Ramos (cell line): ENCODE data around the gene PDX1.

Experiments used
- in situ Hi-C: fragments of 300-500 bp; cut with MboI; formaldehyde crosslinking; loops from one replicate; pipeline ENCODE4 v1.14.3; 2022; ENCODE audit warnings: low sequenced_read_pairs; ENCODE audit not compliant: unreplicated experiment

Gene PDX1

DNA sequence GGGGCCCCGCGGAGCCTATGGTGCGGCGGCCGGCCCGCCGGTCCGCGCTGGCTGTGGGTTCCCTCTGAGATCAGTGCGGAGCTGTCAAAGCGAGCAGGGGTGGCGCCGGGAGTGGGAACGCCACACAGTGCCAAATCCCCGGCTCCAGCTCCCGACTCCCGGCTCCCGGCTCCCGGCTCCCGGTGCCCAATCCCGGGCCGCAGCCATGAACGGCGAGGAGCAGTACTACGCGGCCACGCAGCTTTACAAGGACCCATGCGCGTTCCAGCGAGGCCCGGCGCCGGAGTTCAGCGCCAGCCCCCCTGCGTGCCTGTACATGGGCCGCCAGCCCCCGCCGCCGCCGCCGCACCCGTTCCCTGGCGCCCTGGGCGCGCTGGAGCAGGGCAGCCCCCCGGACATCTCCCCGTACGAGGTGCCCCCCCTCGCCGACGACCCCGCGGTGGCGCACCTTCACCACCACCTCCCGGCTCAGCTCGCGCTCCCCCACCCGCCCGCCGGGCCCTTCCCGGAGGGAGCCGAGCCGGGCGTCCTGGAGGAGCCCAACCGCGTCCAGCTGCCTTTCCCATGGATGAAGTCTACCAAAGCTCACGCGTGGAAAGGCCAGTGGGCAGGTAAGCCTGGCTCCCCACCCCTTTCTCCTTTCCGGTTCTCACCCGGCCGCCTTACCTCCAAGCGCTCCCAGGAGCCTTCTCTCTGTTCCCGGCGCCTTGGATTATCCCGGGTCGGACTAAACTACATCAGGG, at the start of gene PDX1:
Gene PDX1, plus strand, starts transcription at position 67 of the 743 bp plus-strand sequence. Its CDS starts 139 bp downstream, at position 206.
- in situ Hi-C loops: no loop called here

DNA sequence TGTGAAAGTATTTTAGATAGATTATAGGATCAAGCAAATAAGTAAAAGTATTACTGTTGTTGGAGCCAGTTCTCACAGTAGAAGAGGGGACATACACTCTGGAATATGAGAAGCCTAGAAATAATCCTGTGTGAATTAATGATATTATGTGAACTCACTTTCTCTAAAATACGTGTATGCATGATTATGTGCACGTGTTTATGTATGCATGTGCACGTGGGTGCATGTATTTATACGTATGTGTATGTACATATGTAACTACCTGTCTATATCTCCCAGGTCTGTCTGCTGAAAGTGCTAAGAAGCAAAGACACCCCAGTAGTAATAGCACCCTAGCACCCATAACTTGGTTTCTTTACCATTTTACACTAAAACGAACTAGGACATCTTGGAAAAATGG, 41.5 kb upstream of the PDX1 start:
- in situ Hi-C loops: no loop called here

DNA sequence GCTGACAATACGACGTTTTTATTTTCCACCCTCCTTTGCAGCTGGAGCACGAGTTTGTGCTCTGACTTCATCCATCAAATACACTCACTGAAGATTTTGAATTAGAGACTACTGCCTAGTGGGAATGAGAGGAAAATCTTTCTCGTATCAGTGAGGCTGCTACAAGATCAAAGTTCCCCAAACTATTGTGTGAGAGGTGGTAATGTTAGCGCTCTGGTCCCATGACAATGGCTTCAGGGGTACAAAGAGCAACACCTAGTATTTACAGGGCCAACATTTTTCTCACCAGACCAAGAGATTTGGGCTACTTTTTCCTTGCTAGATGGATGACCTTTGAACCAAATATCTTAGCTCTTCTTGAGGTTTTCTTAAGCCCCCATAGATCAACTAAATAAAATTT, 30.3 kb upstream of the PDX1 start:
- in situ Hi-C loops: no loop called here

DNA sequence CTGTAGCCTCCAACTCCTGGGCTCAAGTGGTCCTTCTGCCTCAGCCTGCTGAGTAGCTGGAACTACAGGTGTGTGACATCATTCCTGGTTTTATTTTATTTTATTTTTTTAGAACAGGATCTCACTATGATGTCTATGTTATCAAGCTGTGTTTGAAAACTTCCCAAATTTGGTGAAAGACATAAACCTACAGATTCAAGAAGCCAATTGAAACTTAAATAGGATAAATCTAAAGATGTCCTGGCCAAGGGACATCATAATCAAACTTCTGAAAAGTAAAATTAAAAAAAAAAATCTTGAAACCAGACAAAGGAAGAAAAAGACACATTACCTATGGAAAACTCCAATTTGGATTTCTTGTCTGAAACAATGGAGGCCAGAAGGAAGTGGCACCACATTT, 23.1 kb upstream of the PDX1 start:
- in situ Hi-C loops: no loop called here

DNA sequence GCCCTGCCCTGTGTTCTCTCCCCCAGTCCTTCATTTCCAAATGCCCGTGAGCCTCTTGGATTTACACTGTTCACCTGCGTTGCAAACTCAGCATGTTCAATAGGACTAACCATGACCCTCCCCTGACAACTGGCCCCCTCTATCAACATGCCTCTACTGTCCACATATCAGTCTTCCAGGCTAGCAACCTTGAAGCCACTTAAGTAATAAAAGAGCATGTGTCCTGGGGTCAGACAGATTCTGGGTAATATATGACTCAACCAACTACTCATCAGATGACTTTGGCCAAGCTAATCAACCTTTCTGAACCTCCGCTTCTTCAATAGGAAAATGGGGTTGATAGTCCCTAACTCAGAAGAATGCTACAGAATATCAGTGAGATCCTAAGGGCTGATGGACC, 15.1 kb upstream of the PDX1 start:
- in situ Hi-C loops: no loop called here

DNA sequence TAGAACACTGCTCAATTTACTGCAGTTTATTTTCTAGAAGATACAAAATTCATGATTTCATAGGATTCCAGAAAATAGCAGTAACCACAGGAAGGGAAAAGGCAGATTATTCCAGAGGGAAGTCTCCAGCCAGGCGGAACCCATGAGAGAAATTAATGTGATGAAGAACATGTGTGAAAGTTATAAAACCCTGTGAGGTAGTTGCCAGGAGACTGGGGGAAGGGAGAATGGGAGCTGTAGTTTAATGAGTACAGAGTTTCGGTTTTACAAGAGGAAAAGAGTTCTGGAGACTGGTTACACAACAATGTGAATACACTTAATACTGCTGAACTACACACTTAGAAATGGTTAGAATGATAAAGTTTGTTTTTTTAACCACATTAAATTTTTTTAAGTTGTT, 14.2 kb upstream of the PDX1 start:
- in situ Hi-C loops: no loop called here

DNA sequence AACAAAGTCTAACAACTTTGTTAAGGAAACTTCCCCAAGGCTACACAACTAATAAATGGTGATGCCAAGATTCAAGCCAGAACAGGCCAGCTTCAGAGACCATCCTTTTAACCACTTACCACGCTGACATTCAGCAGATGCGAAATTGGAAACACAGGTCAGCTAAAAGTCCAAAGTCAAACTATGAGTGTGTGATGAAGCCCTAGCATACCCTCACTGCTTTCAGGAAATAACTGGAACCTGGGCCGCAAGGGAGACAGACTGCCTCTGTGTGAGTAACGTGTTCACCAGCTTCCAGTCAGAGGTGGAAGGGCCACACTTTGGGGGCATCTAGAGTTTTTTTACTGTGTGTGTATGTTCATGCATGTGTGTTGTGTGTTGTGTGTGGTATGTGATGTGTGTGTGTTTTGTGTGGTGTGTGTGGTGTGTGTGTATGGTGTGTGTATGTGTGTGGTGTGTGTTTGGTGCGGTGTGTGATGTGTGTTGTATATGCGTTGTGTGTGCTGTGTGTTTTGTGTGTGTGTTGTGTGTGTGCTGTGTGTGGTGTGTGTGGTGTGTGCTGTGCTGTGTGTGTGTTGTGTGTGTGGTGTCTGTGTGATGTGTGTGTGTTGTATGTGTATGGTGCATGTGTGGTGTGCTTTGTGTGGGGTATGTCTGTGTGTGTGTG, 12.5 kb upstream of the PDX1 start:
- in situ Hi-C loops: no loop called here

DNA sequence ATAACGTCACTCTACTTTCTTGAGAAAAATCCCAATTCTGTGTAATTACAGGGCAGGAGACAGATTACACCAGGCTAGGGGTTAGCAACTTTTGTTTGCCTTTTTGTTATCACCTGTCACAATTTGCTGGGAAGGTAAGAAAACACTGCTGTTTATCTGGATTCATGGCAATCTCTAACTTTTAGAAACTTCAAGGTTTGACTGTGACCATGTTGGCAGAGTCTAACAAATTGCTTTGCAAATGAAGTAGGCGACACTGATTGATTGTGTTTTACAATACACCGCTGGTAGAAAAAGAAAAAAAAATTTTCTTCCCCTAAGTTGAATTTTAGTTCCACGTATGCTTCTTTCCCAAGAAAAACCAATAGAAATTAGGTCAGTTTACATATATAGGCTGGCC, 10.4 kb upstream of the PDX1 start:
- in situ Hi-C loops: no loop called here

DNA sequence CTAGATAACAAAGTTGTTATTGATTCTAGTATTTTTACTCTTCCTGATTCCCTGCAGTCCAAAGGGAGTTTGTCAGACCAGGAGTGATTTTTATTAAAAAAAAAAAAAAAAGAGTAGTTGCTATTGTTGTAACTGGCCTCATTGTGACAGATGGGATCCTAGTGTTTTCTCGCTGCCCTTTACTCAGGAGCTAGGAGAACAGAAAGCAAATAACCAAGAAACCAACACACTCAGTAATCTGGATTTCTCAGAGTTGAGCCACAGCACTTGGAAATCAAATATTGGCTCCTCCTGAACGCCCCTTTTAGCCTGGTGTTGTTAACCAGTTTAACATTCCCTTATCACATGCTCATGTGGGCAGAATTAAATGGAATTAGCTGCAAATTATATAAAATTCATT, 8.3 kb upstream of the PDX1 start:
- in situ Hi-C loops: no loop called here

DNA sequence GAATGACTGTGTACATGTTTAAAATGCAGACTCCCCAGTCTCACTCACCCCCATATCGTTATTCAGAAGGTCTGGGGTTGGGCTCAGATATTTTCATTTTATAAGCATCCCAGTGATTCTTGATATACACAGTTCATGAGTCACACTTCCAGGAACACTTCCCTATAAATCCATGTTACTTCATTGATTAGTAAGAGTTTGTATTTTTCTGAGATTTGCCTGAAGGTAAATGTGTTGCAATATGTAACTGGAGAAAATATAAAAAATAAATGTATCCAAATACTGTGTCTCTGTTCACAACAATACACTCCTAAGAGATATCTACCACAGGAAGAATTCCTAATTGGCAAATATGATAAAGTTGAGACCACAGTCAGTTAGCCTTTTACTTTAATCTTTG, 6.6 kb upstream of the PDX1 start:
- in situ Hi-C loops: no loop called here

DNA sequence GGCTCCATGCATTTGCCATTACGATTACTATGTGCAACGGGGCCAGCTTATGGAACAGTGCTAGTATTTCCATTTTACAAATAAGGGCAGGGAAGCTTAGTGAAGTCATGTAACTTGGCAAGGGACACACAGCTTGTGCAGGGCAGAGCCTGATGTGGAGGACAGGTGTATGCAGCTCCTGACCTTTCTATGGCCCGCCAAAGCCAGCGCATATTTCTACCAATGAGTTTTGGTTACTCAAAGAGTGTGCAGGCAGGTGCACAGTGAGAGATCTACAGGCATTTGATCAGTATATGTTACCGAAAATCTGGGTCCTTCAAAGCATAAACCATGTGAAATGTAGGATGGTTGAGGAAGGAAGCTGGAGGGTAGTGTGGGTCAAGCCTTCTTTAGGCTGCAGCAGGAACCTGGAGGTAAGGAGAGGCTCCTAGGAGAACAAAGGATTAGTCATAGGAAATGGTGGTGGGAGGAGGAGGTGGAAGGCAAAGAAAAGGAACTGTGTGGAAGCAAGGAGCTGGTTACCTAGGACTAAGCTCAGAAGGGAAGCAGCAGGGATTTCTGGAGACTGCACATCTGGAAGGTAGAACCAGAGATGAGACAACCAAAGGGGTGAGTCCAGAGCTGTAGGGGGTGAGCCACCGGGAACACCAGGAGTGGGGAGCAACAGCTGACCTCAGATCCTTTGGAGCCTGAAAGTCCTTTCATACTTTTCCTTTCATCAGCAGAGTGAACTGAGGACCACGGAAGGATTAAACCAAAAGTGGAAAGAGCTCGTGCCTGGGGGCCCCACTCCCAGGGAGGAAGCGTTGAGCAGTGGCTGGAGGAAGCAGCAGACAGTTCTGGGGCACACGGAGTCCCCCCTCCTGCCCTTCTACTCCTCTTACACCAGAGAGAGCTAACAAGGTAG, 4.2 kb upstream of the PDX1 start:
- in situ Hi-C loops: no loop called here

DNA sequence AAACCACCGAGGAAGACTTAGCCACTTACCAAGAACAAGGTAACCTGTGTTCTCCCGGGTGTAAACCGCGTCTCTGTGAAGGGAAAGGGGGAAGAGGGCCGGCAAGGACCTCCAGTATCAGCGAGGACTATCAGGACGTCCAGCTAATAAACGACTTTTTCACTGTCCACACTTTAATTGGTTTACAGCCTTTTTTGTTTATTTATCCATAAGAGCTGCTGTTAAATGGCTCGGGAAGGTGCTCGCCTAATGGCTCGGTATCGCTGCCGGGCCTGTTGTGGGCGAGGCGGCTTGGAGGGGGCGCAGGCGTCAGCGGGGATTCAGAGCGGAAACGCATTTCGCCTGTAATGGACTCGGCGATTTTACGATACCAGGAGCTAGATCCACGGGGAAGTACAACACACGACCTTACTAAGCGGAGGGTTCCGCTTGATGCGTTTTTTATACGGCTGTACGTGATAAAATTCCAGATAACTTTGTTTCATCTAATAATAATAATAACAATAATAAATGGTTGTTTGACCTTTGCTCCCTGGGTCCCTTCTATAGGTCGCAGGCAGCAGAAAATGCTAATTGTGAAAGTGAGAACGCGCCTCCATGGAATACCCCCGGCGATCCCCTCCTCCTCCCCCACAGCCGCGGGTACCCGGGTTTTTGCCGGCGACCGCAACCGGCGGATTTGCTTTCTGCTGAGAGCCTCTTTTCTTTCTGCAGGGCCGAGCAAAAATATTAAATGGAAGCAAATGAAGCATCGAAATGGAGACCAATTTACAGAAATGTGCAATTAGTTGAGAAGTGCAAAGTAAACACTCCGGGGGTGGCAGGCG, 2.5 kb upstream of the PDX1 start:
- in situ Hi-C loops: no loop called here

DNA sequence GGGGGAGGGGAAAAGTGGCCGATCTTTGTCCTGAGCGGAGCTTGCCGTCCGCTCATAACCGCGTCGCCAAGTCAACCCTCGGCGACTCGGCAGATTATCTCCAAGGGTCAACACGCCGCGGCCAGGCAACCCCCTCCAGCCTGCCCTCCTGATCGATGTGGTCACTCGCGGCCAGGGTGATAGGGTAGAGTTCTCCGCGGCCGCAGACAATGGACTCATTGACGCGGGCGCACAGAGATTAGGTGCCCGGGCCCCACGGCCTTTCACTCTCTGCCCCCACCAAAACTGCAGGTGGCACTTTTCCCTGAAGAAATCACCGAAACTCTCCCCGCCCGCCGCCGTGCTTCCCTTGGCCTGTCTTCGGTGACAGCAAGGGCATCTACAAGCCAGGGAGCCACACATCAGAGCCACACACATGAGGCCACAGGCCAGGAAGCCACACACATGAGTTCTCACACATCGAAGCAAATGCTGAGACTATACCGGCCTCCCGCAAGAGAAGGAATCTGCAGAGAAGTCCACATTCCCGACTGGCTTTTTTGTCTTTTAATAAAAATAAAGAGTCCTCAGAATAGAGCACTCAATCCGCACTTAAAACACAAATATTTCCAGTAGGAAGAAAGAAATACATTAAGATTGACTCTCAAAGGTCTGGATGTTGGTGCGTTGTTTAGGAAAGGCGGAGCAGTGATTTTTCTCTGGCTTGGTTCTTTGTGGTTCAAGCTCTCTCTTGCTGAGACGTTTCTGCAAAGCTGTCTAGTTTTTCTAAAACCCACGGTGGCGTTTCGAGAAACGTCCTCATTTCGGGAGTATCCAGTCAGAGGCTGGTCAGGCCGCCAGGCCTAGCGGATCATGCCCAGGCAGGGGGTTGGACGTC, 1.5 kb upstream of the PDX1 start:
- in situ Hi-C loops: no loop called here

DNA sequence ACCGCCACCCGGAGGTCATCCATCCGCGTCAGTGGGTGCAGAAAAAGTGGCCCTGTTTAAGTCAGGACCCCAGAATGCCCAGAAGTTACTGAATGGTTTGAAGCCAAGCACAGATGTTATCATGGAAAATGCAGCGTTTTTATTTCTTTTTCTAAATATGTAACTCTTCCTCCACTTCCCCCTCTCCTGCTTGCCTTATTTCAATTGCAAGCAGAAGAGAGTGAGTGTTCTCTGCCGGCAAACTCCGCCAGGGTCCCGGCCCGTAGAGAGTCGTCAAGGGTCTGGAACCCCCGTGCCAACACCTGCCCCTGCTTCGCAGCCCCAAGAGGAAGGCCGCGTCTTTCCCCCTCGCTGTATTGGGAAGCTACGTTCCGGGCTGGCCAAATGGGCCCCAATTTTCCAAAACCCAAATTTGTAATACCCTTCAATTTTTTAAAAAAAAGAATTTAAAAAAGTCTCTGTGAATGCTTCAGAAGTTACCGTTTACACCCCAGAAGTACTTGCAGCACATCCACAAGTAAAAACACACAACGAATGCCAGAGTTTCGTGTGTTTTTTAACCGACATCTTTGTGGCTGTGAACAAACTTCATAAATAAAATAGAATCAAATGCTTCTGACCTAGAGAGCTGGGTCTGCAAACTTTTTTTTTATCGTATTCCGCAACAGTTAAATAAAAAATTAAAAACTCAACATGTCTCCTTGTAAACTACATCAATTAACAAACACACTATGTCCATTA, 712 bp upstream of the PDX1 start:
- in situ Hi-C loops: no loop called here

DNA sequence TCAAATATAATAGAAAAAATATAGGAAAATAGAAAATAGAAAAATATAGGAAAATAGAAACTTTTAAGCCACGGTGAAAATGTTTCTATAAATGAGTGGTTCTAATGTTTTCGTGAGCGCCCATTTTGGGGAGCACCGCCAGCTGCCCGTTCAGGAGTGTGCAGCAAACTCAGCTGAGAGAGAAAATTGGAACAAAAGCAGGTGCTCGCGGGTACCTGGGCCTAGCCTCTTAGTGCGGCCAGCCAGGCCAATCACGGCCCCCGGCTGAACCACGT, 204 bp upstream of the PDX1 start:
- in situ Hi-C loops: no loop called here

DNA sequence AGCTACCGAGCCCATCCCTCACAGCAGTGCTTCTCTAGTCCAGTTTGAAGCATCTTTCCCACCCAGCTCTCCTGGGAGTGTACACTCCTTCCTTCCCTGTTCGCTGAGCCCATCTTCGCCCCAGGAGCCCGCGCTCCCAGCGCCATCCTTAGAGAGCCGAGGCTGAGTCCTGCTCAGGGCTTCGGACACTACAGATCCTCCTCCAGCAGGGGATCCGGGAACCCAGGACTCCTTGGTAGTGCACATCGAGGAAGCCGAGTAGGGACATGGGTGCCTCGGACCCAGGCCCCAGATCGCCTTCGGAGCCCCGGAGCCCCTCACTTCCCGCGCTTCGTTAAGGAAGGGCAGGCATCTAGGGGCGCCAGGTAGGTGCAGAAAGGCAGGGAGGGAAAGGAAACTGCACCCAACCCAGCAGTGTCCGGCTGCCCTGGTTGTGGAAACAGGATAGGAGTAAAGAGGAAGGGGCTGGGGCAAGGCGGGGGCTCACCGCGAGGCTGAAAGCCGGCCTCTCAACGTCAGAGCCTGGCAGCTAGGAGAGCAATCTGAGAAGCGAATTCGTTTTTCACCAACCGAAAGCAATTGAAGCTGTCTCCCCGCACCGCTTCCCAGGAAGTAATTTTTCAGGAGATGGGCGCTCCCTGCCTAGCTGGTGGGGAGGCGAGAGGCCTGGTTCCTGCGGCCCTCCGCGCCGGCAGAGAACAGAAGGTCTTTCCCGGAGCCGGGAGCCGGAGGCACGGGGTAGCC, 1.0 kb downstream of the PDX1 start:
- in situ Hi-C loops: no loop called here

DNA sequence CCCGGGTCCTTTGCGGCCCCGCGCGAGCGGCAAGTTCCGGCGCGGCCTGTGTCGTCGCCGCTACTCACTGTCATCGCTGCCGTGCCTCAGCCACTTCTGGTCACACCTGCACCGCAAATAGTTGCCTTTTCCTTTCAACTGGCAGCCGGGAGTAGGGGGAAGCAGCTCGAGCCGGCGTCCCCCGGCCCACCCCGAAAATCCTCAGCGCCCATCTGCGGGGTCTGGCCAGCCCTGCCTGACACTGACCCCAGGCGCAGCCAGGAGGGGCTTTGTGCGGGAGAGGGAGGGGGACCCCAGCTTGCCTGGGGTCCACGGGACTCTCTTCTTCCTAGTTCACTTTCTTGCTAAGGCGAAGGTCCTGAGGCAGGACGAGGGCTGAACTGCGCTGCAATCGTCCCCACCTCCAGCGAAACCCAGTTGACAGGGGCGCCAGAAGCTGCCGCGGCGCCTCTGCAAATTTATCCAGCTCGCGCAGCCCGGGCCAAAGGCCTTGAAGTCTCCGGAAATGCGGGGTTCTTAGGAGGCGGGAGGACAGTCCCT, 1.7 kb downstream of the PDX1 start:
- in situ Hi-C loops: no loop called here
